H1 (cell line): ENCODE measurements around the gene TSR3. TPM values are rescaled to one million over a fixed set of nuclear protein-coding genes. Genes with fewer than 3 reads are reported as not detected.

Experiments used
- BACH1 ChIP-seq: IDR thresholded peaks from 2 replicates; pipeline ENCODE4 v1.6.1; 2012; ENCODE audit warnings: low read length, improper control_type of control experiment
- BCL11A ChIP-seq, 2 experiments: IDR thresholded peaks; one replicate each; pipeline ENCODE4 v1.6.1; 2011; ENCODE audit warnings: low read depth in 2 of 2, low read length in 2 of 2, mild to moderate bottlenecking in 2 of 2
- CHD7 ChIP-seq: fragments of 300-600 bp; sonication (generic); IDR thresholded peaks from 2 replicates; pipeline ENCODE4 v1.7.1; 2012; ENCODE audit warnings: low read length, moderate library complexity, mild to moderate bottlenecking, inconsistent platforms; ENCODE audit not compliant: insufficient replicate concordance
- EZH2 ChIP-seq: fragments of 200-600 bp; sonication (generic); IDR thresholded peaks from 2 replicates; pipeline ENCODE4 v1.7.1; 2012; ENCODE audit warnings: low read depth, mild to moderate bottlenecking, moderate library complexity, low read length, inconsistent platforms; ENCODE audit not compliant: severe bottlenecking
- FOSL1 ChIP-seq: IDR thresholded peaks from 2 replicates; pipeline ENCODE4 v1.6.1; 2011; ENCODE audit warnings: mild to moderate bottlenecking, low read depth, low read length, moderate library complexity; ENCODE audit not compliant: insufficient read depth
- PHF8 ChIP-seq: fragments of 200-600 bp; sonication (generic); conservative IDR thresholded peaks from 2 replicates; pipeline ENCODE4 v1.7.1; 2012; ENCODE audit warnings: low read depth, mild to moderate bottlenecking, inconsistent platforms, low read length, moderate library complexity
- POLR2A ChIP-seq, 2 experiments: IDR thresholded peaks; 1 replicate in 1 of 2; 2 replicates in 1 of 2; pipeline ENCODE4 v1.6.1; 2011; ENCODE audit warnings: low read depth in 2 of 2, low read length in 2 of 2, mild to moderate bottlenecking in 2 of 2; ENCODE audit errors: control extremely low read depth in 1 of 2
- SAP30 ChIP-seq: fragments of 300-600 bp; sonication (generic); IDR thresholded peaks from 2 replicates; pipeline ENCODE4 v1.7.1; 2012; ENCODE audit warnings: low read length, moderate library complexity, mild to moderate bottlenecking, inconsistent platforms; ENCODE audit not compliant: insufficient read depth, insufficient replicate concordance
- TEAD4 ChIP-seq: IDR thresholded peaks from 2 replicates; pipeline ENCODE4 v1.6.1; 2012; ENCODE audit warnings: low read depth, low read length, inconsistent platforms, mixed read lengths
- ZNF274 ChIP-seq: IDR thresholded peaks from 2 replicates; pipeline ENCODE4 v1.7.0; 2012; ENCODE audit warnings: low read length, borderline replicate concordance; ENCODE audit errors: extremely low read depth
- polyA plus RNA-seq, 7 experiments: library from polyadenylated mRNA; depleted of rRNA in 3 of 7; stranded (reverse) in 5 of 7; unstranded in 2 of 7; fragments of >200 nt in 5 of 7; fragments of 200-250 nt in 2 of 7; gene quantifications; 1 replicate in 5 of 7; 2 replicates in 1 of 7; 4 replicates in 1 of 7; pipeline versions ENCODE4 v1.2.1 to v1.2.3, GENCODE V29; 2011 to 2013; ENCODE audit warnings: missing spikeins in 2 of 7, mixed read lengths in 2 of 7
- total RNA-seq: library from RNA; stranded (reverse); fragmentation: NEBNext Ultra II Directional; extraction: Animal tissue kit (Norgen Biotek cat#: 25700); gene quantifications from 2 replicates; pipeline ENCODE4 v1.2.1, GENCODE V29; 2021

Gene TSR3
- total and polyA plus RNA-seq, 2 of the 8 experiments (the other 6 are each of a cell fraction or from before 2014, with no cell fraction given) = 43.1 to 52.3 TPM

DNA sequence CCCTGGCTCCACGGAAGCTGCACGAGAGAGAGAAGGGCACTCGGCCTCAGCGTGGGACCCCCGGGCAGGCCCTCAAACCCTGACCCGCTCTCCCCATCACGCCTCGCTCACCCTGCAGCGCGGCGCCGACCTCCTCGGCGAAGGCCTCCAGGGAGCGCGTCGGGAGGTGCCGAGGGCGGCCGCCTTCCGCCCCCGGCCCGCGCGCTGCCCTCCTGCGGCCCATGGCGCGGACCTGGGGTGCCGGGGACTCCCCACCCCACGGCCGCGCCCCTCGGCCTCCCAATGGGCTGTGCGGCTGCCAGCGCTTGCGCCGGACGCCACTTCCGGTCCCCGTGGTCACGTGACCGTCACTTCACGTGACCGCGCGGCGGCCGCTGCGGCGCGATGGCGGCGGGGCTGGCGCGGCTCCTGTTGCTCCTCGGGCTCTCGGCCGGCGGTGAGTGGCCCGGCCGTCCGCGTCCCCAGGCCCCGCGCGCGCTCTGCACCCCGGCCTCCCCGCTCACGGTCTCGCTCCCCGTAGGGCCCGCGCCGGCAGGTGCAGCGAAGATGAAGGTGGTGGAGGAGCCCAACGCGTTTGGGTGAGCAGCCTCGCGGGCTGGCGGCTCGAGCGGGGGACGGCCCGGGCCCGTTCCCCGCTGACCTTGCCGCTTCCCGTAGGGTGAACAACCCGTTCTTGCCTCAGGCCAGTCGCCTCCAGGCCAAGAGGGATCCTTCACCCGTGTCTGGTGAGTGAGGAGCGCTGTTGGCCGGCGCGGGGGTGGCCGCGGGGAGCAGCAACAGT lies at the start of gene TSR3, which contains the start of gene GNPTG (continued):
- no peak for TF ChIP-seq CHD7
- no peak for TF ChIP-seq TEAD4
- peak; percentile 65; the same call in 1 of the 2 replicates for TF ChIP-seq FOSL1
- no peak for TF ChIP-seq BACH1
- no peak for TF ChIP-seq EZH2
- no peak for TF ChIP-seq ZNF274
- TF ChIP-seq BCL11A (IDR thresholded peaks at IDR 0.05; ENCODE audit: low read depth in 2 of 2, low read length in 2 of 2) = no peak
- peak in 1 of 2 experiments; percentile 87; a peak in 2 of 3 replicates for TF ChIP-seq POLR2A (IDR thresholded peaks at IDR 0.05; ENCODE audit: control extremely low read depth in 1 of 2, low read depth in 2 of 2, low read length in 2 of 2)
- TF ChIP-seq SAP30 = no peak
- TF ChIP-seq PHF8 = peak; percentile 91
